Measurements from ENCODE around the gene TNFRSF19. TPM values are rescaled to one million over a fixed set of nuclear protein-coding genes. Genes with fewer than 3 reads are reported as not detected.

The TNFRSF19 gene
- total RNA-seq, 2 donors from 2014 or later: 0.82 to 0.90 TPM

DNA sequence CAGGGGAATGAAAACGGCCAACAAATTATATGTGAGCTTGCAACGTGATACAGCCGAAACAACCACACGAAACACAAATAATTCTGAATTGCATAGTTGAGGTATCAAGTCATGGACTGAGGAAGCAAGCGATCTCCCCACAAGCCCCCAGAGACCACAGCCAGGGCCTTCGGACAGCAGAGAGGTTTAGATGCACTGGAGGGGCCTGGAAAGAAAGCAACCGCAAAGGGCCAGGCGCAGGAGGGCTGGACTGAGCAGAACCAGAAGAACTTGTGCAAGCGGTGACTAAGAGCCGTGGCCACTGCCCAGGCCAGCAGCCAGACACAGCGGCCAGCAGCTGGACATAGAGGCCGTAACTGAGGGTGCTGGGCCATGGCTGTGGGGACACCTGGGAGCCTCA is 131.4 kb downstream of the TNFRSF19 start:
- H3K27ac ChIP-seq: no peak overlapping the region
- H3K4me3 ChIP-seq: no peak overlapping the region
- no peaks in the 10 kb centered on the region for H3K27me3 ChIP-seq
- H3K9me3 ChIP-seq: no peaks in the 10 kb centered on the region
- TF ChIP-seq, protein P1, sequence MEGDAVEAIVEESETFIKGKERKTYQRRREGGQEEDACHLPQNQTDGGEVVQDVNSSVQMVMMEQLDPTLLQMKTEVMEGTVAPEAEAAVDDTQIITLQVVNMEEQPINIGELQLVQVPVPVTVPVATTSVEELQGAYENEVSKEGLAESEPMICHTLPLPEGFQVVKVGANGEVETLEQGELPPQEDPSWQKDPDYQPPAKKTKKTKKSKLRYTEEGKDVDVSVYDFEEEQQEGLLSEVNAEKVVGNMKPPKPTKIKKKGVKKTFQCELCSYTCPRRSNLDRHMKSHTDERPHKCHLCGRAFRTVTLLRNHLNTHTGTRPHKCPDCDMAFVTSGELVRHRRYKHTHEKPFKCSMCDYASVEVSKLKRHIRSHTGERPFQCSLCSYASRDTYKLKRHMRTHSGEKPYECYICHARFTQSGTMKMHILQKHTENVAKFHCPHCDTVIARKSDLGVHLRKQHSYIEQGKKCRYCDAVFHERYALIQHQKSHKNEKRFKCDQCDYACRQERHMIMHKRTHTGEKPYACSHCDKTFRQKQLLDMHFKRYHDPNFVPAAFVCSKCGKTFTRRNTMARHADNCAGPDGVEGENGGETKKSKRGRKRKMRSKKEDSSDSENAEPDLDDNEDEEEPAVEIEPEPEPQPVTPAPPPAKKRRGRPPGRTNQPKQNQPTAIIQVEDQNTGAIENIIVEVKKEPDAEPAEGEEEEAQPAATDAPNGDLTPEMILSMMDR (IDR thresholded peaks at IDR 0.05): no peak
- no peak overlapping the region for H3K9ac ChIP-seq (ENCODE audit: low read depth in 2 of 2, low read length in 2 of 2)
- H3K36me3 ChIP-seq: no peaks in the 10 kb centered on the region
- no peak for DNase-seq
- intact Hi-C loops (cut with DNase I): no loop called here
- no peaks in the 10 kb centered on the region for H3K4me1 ChIP-seq

DNA sequence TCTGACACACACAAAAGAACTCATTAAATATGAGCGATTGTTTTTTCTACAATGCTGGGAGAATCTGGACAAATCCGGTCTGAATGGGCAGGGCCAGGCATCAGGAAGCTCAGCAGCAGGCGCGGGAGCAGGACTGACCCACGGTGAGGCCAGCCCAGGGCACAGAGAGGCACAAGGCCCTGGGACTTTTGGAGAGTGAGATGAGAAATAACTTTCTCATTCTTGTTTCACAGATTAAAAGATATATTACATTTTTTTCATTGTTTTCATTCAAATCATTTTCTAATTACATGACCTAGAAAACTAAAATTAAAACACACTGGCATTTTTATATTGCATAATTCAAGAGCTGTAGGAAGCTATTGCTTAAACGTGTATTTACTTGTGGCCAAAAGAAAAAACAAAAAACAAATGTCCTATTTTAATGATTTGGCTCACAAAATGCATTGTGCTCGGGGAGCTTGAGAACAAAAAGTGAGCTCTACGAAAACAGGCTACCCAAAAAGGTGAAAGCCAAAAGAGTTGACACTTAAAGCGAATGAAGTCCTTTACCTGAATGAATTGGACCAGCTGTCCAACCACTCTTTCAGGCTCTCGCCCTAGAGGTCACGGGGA is 133.1 kb downstream of the TNFRSF19 start:
- H3K4me3 ChIP-seq: no peak overlapping the region
- H3K27me3 ChIP-seq: no peaks in the 10 kb centered on the region
- DNase-seq: no peak
- intact Hi-C loops (cut with DNase I): no loop called here
- no peak overlapping the region for H3K9ac ChIP-seq (ENCODE audit: low read depth in 2 of 2, low read length in 2 of 2)
- no peaks in the 10 kb centered on the region for H3K4me1 ChIP-seq
- TF ChIP-seq, protein P1 (IDR thresholded peaks at IDR 0.05): no peak
- no peak overlapping the region for H3K27ac ChIP-seq
- no peaks in the 10 kb centered on the region for H3K36me3 ChIP-seq
- no peaks in the 10 kb centered on the region for H3K9me3 ChIP-seq

DNA sequence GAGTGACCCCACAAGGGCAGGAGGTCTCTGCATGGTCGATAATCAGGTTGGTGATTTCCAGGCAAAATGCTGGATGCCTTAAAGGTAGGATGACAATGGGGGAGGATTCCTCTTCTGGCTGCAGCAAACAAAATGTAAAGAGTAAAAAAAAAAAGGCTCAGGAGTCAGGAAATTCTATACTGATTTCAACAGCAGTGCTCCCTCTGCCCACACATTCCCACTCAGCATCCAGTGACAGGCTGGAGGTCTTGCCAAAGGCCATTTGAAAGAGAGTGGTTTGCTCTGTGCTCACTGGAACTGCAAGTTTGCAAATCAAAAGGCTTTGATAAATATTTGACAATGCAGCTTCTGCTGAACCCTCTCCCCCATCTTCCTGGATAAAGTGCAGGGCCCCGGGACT is 135.4 kb downstream of the TNFRSF19 start:
- TF ChIP-seq, protein P1 (IDR thresholded peaks at IDR 0.05): no peak
- Histone ChIP-seq H3K4me3 (no peak overlapping the region), H3K36me3 (no peaks in the 10 kb centered on the region), H3K9ac (ENCODE audit: low read depth in 2 of 2, low read length in 2 of 2) (no peak overlapping the region), H3K4me1 (no peaks in the 10 kb centered on the region), H3K9me3 (no peaks in the 10 kb centered on the region), H3K27ac (no peak overlapping the region), H3K27me3 (no peaks in the 10 kb centered on the region)
- intact Hi-C loops (cut with DNase I): no loop called here
- no peak for DNase-seq

DNA sequence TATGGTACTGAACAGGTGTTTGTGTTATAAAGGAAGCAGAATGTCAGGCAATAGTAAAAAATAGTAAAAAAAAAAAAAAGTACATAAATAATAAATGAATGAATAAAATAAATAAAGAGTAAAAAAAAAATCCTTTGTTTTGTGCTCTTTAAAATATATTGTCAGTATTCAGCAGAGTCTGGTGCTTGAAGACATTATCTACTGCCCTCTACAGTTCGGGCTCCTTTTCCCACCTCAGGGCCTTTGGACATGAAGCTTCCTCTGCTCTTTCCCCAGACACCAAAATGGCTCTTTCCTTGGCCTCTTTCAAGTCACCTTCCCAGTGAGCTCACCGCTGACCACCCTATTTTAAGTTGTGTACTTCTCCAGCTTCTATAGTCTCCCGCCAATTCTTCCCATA is 137.5 kb downstream of the TNFRSF19 start:
- TF ChIP-seq, protein P1 (IDR thresholded peaks at IDR 0.05): no peak
- no peak overlapping the region for H3K4me3 ChIP-seq
- no peak overlapping the region for H3K27ac ChIP-seq
- H3K9me3 ChIP-seq: no peaks in the 10 kb centered on the region
- intact Hi-C loops (cut with DNase I): no loop called here
- no peak for DNase-seq
- no peaks in the 10 kb centered on the region for H3K36me3 ChIP-seq
- no peaks in the 10 kb centered on the region for H3K4me1 ChIP-seq
- H3K27me3 ChIP-seq: no peaks in the 10 kb centered on the region
- H3K9ac ChIP-seq (ENCODE audit: low read depth in 2 of 2, low read length in 2 of 2): no peak overlapping the region

DNA sequence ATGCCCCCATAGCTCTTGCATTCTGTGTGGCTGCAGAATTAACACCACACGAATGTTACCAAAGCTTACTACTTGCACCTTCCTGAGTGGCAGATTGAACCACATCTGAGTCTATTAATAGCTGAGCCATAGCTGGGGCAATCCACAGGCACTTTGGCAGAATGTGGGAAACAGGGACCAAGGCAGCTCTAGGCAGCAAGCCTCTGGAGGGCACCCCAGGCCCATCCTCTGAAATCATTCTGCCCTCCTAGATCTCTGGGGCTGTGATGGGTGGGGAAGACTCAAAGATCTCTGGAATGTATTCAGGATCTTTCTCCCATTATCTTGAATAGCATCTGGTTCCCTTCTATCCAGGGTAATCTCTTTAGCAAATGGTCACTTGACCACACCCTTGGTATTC is 139.3 kb downstream of the TNFRSF19 start:
- intact Hi-C loops (cut with DNase I): no loop called here

More for the DNA sequence above, 139.3 kb downstream of the TNFRSF19 start:
- no peak overlapping the region for H3K27ac ChIP-seq
- no peaks in the 10 kb centered on the region for H3K4me1 ChIP-seq
- no peaks in the 10 kb centered on the region for H3K9me3 ChIP-seq
- TF ChIP-seq, protein P1 (IDR thresholded peaks at IDR 0.05): no peak
- H3K9ac ChIP-seq (ENCODE audit: low read depth in 2 of 2, low read length in 2 of 2): no peak overlapping the region
- no peaks in the 10 kb centered on the region for H3K36me3 ChIP-seq
- no peak for DNase-seq
- H3K27me3 ChIP-seq: no peaks in the 10 kb centered on the region
- H3K4me3 ChIP-seq: no peak overlapping the region

Measured in colonic mucosa (tissue), 4 donors.